GM13977 (cell line): ENCODE measurements around the gene WDFY4.

Experiments used
- DNase-seq: peaks from one replicate; pipeline ENCODE4 v3.0.0; 2012; ENCODE audit warnings: low spot score
- in situ Hi-C: fragments of 300-500 bp; cut with MboI; formaldehyde crosslinking; loops from one replicate; pipeline ENCODE4 v1.12.0; 2022; ENCODE audit warnings: low sequenced_read_pairs, low pct_unique_long_range_greater_than_20kb, mixed read lengths, inconsistent platforms; ENCODE audit not compliant: unreplicated experiment
- TF ChIP-seq, protein P1 (sequence below): IDR thresholded peaks from 2 replicates; pipeline ENCODE4 v1.5.1; 2012; ENCODE audit warnings: mild to moderate bottlenecking, control low read depth; ENCODE audit not compliant: insufficient read depth; ENCODE audit errors: extremely low read depth, missing control alignments

The WDFY4 gene

DNA sequence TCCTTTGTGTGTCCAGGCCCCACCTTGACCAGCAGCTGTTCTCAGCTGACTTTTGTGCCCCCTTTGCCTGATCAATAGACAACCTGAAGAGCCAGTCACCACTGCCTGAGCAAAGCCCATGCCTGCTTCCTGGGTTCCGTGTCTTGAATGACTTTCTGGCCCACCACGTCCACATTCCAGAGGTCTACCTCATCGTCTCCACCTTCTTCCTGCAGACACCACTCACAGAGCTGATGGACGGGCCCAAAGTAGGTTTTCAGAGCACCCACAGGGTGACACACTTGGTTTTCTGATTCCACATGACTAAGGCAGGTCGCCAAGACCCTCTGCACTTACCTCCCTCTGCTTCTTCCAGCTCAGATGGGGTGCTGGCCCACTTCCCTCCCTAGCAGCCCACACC, 126.8 kb downstream of the WDFY4 start:
- DNase-seq, result no peak
- TF ChIP-seq, protein P1, sequence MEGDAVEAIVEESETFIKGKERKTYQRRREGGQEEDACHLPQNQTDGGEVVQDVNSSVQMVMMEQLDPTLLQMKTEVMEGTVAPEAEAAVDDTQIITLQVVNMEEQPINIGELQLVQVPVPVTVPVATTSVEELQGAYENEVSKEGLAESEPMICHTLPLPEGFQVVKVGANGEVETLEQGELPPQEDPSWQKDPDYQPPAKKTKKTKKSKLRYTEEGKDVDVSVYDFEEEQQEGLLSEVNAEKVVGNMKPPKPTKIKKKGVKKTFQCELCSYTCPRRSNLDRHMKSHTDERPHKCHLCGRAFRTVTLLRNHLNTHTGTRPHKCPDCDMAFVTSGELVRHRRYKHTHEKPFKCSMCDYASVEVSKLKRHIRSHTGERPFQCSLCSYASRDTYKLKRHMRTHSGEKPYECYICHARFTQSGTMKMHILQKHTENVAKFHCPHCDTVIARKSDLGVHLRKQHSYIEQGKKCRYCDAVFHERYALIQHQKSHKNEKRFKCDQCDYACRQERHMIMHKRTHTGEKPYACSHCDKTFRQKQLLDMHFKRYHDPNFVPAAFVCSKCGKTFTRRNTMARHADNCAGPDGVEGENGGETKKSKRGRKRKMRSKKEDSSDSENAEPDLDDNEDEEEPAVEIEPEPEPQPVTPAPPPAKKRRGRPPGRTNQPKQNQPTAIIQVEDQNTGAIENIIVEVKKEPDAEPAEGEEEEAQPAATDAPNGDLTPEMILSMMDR, result no peak
- in situ Hi-C loops, result no loop called here

DNA sequence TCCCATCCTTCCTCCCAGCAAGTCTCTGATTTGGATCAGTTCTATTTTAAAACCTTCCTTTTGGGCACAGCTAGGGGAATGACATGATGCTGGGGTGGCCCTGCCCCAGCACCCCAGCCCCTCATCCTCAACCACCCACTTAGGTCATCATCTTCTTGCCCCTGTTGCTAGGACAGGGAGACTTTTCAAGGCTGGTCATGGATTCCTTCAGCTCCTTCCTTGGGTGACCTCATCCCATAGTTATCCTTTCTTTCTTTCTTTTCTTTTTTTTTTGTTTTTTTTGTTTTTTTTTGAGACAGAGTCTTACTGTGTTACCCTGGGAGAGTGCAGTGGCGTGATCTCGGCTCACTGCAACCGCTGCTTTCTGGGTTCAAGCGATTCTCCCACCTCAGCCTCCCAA, 127.2 kb downstream of the WDFY4 start:
- in situ Hi-C loops, result no loop called here
- TF ChIP-seq, protein P1, result no peak
- no peak for DNase-seq

DNA sequence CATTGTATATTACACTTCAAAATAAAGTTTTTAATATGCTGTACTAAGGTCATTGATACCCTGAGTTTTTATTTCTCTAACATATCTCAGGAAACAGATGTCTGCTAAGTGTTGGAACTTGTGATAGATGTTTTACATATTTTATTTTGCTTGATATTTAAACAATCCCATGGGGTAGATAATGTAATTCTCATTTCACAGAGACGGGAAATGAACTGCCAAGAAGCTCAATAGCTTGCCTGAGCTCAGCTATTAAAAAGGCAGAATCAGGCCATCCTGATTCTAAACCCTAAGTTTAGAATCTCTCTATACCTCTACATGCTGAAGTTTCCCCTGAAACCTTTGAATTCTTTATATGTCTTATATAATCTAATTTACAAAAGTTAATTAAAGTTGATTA, 128.6 kb downstream of the WDFY4 start:
- in situ Hi-C loops, result no loop called here
- no peak for DNase-seq

DNA sequence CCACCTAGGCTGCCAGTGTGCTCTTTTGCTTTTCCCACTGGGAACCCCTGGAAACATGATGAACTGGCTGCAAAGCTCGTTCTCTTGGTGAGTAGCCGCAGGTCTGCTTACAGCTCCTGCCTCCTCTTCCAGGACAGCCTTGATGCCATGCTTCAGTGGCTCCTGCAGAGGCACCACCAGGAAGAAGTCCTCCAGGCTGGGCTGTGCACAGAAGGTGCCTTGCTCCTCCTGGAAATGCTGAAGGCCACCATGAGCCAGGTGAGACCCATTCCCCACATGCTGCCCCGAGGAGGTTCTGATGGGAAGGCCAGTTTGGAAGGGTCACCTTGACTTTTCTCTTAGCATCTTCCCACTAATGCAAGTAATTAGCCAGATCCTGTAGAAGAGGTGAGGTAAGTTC, 129.2 kb downstream of the WDFY4 start:
- in situ Hi-C loops, result no loop called here
- DNase-seq, result no peak
- TF ChIP-seq, protein P1, result no peak

More for the DNA sequence above, 128.6 kb downstream of the WDFY4 start:
- TF ChIP-seq, protein P1, result no peak

DNA sequence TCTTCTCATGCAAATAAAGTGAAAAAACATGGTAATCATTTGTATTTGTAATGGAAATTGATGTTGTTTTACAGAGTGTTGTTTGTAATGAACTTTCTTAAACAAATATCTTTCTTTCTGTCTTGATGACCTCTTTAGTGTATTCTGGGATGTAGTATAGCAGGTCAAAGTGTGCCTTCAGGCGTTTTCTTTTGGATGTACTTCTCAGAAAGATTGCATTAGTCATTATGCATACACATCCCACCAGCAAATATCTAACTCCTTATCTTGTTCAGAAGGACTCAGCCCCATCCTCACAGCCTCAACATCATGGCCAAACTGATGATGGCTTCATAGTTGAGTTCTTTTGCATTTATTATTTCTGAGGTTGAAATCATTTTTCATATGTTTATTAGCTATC, 130.3 kb downstream of the WDFY4 start:
- no peak for DNase-seq
- in situ Hi-C loops, result no loop called here
- TF ChIP-seq, protein P1, result no peak

DNA sequence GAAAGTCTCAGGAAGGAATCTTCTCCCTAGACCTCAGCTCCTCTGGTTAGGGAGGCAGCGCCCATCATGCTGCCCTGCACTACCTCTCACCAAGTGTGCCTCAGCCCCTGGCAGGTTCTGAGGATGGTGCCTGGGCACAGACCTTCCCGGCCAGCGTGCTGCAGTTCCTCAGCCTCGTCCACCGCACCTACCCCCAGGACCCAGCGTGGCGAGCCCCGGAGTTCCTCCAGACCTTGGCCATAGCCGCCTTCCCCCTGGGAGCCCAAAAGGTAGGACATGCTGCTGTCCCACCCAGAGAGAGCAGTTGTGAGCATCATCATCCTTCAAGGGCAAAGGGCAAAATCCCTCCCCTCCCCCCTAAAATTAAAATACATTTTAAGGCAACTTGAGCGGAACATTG, 132.5 kb downstream of the WDFY4 start:
- TF ChIP-seq, protein P1, result no peak
- no peak for DNase-seq
- in situ Hi-C loops, result no loop called here

DNA sequence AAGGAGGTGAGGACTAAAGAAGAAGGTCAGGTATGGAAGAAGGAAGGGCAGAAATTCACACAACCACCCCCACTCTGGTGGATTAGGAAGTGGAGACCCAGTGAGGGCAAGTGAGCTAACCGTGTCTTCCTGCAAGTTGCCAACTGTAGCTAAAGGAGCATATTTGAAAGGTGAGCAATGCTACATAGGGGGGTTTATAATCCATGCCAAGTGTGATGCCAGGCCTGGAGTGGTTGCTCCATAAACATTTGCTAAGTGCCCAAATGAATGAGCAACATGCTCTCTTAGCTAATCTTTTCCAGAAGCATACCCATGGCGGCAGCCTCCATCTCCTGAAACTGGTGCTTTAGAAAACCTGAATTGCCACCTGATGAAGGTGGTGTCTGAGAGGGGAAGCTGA, 133.4 kb downstream of the WDFY4 start:
- TF ChIP-seq, protein P1, result no peak
- in situ Hi-C loops, result no loop called here
- DNase-seq, result no peak
